ENCODE measurements around the gene KLC1. TPM values are rescaled to one million over a fixed set of nuclear protein-coding genes. Genes with fewer than 3 reads are reported as not detected.

The KLC1 gene
- 100 to 1,000 TPM; 168 to 287 TPM for total RNA-seq

DNA sequence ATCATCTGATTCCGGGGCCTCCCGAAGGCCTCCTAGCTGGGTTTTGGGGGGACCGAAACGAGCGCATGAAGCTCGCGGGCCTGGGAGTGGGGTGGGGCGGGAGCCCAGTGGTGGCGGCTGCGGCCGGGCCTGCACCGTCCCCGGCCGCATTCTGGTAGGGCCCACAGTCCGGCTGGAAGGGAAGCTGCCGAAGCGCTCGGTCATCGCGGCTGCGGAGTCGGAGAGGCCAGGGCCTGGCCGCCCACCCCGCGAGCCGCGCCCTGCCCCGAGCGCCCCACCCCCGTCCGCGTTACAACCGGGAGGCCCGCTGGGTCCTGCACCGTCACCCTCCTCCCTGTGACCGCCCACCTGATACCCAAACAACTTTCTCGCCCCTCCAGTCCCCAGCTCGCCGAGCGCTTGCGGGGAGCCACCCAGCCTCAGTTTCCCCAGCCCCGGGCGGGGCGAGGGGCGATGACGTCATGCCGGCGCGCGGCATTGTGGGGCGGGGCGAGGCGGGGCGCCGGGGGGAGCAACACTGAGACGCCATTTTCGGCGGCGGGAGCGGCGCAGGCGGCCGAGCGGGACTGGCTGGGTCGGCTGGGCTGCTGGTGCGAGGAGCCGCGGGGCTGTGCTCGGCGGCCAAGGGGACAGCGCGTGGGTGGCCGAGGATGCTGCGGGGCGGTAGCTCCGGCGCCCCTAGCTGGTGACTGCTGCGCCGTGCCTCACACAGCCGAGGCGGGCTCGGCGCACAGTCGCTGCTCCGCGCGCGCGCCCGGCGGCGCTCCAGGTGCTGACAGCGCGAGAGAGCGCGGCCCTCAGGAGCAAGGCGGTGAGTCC is at the start of gene KLC1:
Gene KLC1, plus strand, starts transcription at position 528 of the 819 bp plus-strand sequence. CDS start 25,354 bp downstream, outside the sequence.
- H3K4me1 ChIP-seq (replicated peaks) = peaks cover 11% of the 10 kb centered on the region
- intact Hi-C loops (cut with DNase I) = no loop called here
- TF ChIP-seq, protein P1, sequence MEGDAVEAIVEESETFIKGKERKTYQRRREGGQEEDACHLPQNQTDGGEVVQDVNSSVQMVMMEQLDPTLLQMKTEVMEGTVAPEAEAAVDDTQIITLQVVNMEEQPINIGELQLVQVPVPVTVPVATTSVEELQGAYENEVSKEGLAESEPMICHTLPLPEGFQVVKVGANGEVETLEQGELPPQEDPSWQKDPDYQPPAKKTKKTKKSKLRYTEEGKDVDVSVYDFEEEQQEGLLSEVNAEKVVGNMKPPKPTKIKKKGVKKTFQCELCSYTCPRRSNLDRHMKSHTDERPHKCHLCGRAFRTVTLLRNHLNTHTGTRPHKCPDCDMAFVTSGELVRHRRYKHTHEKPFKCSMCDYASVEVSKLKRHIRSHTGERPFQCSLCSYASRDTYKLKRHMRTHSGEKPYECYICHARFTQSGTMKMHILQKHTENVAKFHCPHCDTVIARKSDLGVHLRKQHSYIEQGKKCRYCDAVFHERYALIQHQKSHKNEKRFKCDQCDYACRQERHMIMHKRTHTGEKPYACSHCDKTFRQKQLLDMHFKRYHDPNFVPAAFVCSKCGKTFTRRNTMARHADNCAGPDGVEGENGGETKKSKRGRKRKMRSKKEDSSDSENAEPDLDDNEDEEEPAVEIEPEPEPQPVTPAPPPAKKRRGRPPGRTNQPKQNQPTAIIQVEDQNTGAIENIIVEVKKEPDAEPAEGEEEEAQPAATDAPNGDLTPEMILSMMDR (IDR thresholded peaks at IDR 0.05) = no peak
- TF ChIP-seq POLR2A (IDR thresholded peaks at IDR 0.05) (peak; percentile 90), POLR2AphosphoS5 (IDR thresholded peaks at IDR 0.05) (peak; percentile 83)
- H3K36me3 ChIP-seq = no peaks in the 10 kb centered on the region
- 1% methylated on average over 59 of the region's 97 CpGs for WGBS
- DNase-seq (ENCODE audit: low spot score) = peak; percentile 80
- H3K9me3 ChIP-seq = no peaks in the 10 kb centered on the region
- H3K4me3 ChIP-seq = peak within 1 kb of the TSS; percentile 98 to 99
- H3K27me3 ChIP-seq (replicated peaks; ENCODE audit: insufficient read depth) = no peaks in the 10 kb centered on the region
- H3K27ac ChIP-seq = peak within 1 kb of the TSS; percentile 93 to 98

DNA sequence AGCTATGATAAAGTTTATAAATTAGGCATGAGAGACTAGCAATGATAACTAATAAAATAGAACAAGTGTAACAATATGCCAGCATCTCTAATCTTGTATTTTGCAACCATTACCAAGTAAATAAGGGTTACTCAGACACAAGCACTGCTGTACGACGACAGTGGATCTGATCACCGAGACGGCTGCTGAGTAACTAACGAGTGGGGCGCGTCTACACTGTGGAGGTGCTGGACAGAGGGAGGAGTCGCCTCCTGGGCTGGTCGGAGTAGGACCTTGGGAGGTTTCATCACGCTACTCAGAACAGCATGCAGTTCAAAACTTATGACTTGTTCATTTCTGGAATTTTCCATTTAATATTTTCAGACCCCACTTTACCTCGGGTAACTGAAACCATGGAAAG is 47.8 kb upstream of the KLC1 start:
- H3K27me3 ChIP-seq (replicated peaks; ENCODE audit: insufficient read depth) = no peaks in the 10 kb centered on the region
- peaks cover 9% of the 10 kb centered on the region for H3K4me1 ChIP-seq (replicated peaks)
- H3K36me3 ChIP-seq = no peaks in the 10 kb centered on the region
- no peak overlapping the region for H3K4me3 ChIP-seq
- H3K27ac ChIP-seq = peak overlapping the region in 1 of 2 donors; percentile 30
- WGBS = 86% methylated on average over 11 of the region's 11 CpGs
- intact Hi-C loops (cut with DNase I) = no loop called here
- H3K9me3 ChIP-seq = no peaks in the 10 kb centered on the region
- no peak for DNase-seq (ENCODE audit: low spot score)
- TF ChIP-seq, protein P1 (IDR thresholded peaks at IDR 0.05) = no peak
- TF ChIP-seq POLR2A (IDR thresholded peaks at IDR 0.05) (no peak), POLR2AphosphoS5 (IDR thresholded peaks at IDR 0.05) (no peak)

DNA sequence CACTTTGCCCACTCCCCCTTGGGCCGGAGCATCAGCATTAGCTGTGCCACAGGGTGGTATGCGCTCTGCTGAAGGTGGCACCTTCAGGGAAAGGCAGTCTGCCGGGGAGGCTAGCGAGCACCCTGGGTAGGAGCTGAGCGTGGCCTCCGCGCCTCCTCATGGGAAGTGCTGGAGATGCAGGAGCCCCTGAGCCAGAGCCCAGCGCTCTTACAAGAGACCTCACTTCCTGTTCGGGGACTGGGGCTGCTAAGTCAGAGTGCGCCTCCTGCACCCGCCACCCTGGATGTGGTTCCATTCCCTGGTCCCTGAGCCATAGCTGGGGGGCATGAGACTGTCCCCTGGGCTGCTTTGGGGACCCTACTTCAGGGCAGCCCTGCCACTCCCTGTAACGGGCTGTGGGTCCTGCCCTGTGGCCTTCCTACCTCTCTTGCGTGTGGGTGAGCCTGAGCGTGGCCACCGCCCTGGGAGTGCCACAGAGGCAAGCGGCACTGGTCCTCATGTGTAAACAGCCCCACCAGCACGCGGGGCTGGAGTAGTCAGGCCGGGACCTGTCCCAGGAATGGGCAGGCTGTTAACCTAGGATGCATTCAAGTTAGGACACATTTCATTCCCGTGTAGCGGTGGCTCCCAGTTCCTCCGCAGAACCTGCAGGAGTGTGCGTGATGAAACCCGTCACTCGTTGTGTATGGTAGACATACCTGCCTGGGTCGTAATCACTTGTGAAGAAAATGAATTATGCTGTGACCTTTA is 46.9 kb upstream of the KLC1 start:
- DNase-seq (ENCODE audit: low spot score) = peak; percentile 69
- Histone ChIP-seq H3K36me3 (no peaks in the 10 kb centered on the region), H3K27ac (peak overlapping the region; percentile 30 to 56), H3K4me1 (replicated peaks) (peaks cover 3% of the 10 kb centered on the region), H3K4me3 (no peak overlapping the region), H3K27me3 (replicated peaks; ENCODE audit: insufficient read depth) (no peaks in the 10 kb centered on the region), H3K9me3 (no peaks in the 10 kb centered on the region)
- TF ChIP-seq, protein P1 (IDR thresholded peaks at IDR 0.05) = no peak
- TF ChIP-seq POLR2AphosphoS5 (IDR thresholded peaks at IDR 0.05) (peak; percentile 56), POLR2A (IDR thresholded peaks at IDR 0.05) (no peak)
- 57% methylated on average over 21 of the region's 26 CpGs for WGBS
- intact Hi-C loops (cut with DNase I) = no loop called here

DNA sequence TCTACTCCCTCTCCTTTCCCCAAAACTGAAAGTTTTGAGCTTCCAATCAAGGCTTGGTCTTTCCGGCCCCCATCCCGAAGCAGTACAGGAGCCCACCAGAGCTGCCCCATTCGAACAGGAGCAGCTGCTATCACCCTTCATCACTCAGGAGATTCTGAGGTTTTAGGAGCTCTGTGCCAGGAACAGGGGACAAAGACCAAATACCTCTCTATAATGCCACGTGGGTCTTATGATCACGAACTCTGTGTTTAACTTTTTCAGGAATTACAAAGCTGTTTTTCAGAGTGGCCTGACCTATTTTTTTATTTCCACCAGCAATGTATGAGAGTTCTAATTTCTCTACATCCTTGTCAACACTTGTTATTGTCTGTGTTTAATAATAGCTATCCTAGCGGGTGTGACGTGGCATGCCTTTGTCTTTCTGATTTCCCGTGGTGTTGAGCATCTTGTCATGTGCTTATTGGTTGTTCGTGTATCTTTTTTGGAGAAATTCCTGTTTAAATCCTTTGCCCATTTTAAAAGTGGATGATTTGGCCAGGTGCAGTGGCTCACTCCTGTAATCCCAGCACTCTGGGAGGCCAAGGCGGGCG is 44.6 kb upstream of the KLC1 start:
- no peak for DNase-seq (ENCODE audit: low spot score)
- Histone ChIP-seq H3K4me3 (no peak overlapping the region), H3K27ac (no peak overlapping the region), H3K36me3 (no peaks in the 10 kb centered on the region), H3K9me3 (no peaks in the 10 kb centered on the region), H3K27me3 (replicated peaks; ENCODE audit: insufficient read depth) (no peaks in the 10 kb centered on the region), H3K4me1 (replicated peaks) (no peaks in the 10 kb centered on the region)
- TF ChIP-seq, protein P1 (IDR thresholded peaks at IDR 0.05) = no peak
- TF ChIP-seq POLR2AphosphoS5 (IDR thresholded peaks at IDR 0.05) = no peak
- no peak for TF ChIP-seq POLR2A (IDR thresholded peaks at IDR 0.05)
- WGBS = 84% methylated on average over 11 of the region's 11 CpGs
- intact Hi-C loops (cut with DNase I) = no loop called here
